Activated naive CD8-positive, alpha-beta T cell treated with anti-CD3 and anti-CD28 coated beads, Interleukin-2, amount 10 ng/mL, durations not matched to agents 7 days and 5 days (primary cell): ENCODE results near the gene MAP2K7. TPM values are rescaled to one million over a fixed set of nuclear protein-coding genes. Genes with fewer than 3 reads are reported as not detected.
"Not testable (repeated sequence)": the region's sequence is repeated elsewhere in the genome, so short reads cannot be mapped to it uniquely, and the experiment has no call there.

Experiments used
- ATAC-seq: fragments of 150-1000 bp; cut with Tn5 transposase; one replicate; pipeline ENCODE4 v1.10.0; 2021; ENCODE audit warnings: low read depth, moderate library complexity
- POLR2A ChIA-PET: fragments of 350-600 bp; sonication (Branson Sonifier 250); formaldehyde crosslinking; loops from one replicate; lab custom pipeline; 2021; ENCODE audit warnings: antibody characterized with exemption; lab: Charles Lee
- DNase-seq: peaks from one replicate; pipeline ENCODE4 v3.0.0; 2021
- H3K27ac Mint-ChIP-seq: one replicate; pipeline ENCODE4 v1.8.0; 2022; ENCODE audit warnings: mild to moderate bottlenecking, mixed read lengths
- H3K27me3 Mint-ChIP-seq: one replicate; pipeline ENCODE4 v1.8.0; 2022; ENCODE audit warnings: mild to moderate bottlenecking, moderate library complexity, mixed read lengths
- H3K36me3 Mint-ChIP-seq: one replicate; pipeline ENCODE4 v1.8.0; 2021; ENCODE audit warnings: mild to moderate bottlenecking, mixed read lengths
- H3K4me1 Mint-ChIP-seq: one replicate; pipeline ENCODE4 v1.8.0; 2021; ENCODE audit warnings: mixed read lengths
- H3K4me3 Mint-ChIP-seq: one replicate; pipeline ENCODE4 v1.8.0; 2022; ENCODE audit warnings: mild to moderate bottlenecking, moderate library complexity, mixed read lengths
- H3K9me3 Mint-ChIP-seq: one replicate; pipeline ENCODE4 v1.8.0; 2021; ENCODE audit warnings: mixed read lengths
- total RNA-seq, 2 experiments: library from RNA; stranded (reverse); gene quantifications; one replicate each; pipeline ENCODE4 v1.2.3, GENCODE V29; 2021

The MAP2K7 gene
- 10 to 100 TPM; 46.8 to 46.9 TPM for total RNA-seq

GRCh38 chr19:7903244-7904073, at the start of gene MAP2K7:
TSS of gene MAP2K7 (plus strand) at chr19:7903877. CDS start at chr19:7903945, 68 bp downstream.
- DNase-seq (peak; percentile 100), ATAC-seq (peak; percentile 86)
- POLR2A ChIA-PET = interaction anchor here (0.8 to 1.6 kb wide), 13 partner anchors 9 to 364 kb away, joined by 3 to 22 read pairs (median 4); partner anchors contain the start of genes SNAPC2 and TIMM44
- Mint-ChIP-seq H3K27me3 (no peaks in the 10 kb centered on the region), H3K9me3 (no peaks in the 10 kb centered on the region), H3K4me3 (peak within 1 kb of the TSS; percentile 90), H3K36me3 (peaks cover 2% of the 10 kb centered on the region), H3K27ac (peak within 1 kb of the TSS; percentile 92), H3K4me1 (peaks cover 15% of the 10 kb centered on the region)

GRCh38 chr19:7855426-7856108, 48.1 kb upstream of the MAP2K7 start:
- Mint-ChIP-seq H3K4me1 (peaks cover 1% of the 10 kb centered on the region), H3K27me3 (no peaks in the 10 kb centered on the region), H3K36me3 (no peaks in the 10 kb centered on the region), H3K9me3 (no peaks in the 10 kb centered on the region), H3K27ac (no peak overlapping the region), H3K4me3 (no peak overlapping the region)
- ATAC-seq (no peak), DNase-seq (no peak)
- POLR2A ChIA-PET = no interaction called here

GRCh38 chr19:7856109-7856591, 47.5 kb upstream of the MAP2K7 start:
- Mint-ChIP-seq H3K27me3 (no peaks in the 10 kb centered on the region), H3K27ac (no peak overlapping the region), H3K4me1 (peaks cover 1% of the 10 kb centered on the region), H3K9me3 (no peaks in the 10 kb centered on the region), H3K36me3 (no peaks in the 10 kb centered on the region), H3K4me3 (no peak overlapping the region)
- no peak for ATAC-seq
- POLR2A ChIA-PET = no interaction called here
- DNase-seq = no peak

GRCh38 chr19:7856679-7857663, 46.7 kb upstream of the MAP2K7 start:
- no peaks in the 10 kb centered on the region for H3K9me3 Mint-ChIP-seq
- H3K27ac Mint-ChIP-seq = no peak overlapping the region
- POLR2A ChIA-PET = no interaction called here
- H3K4me1 Mint-ChIP-seq = peaks cover 1% of the 10 kb centered on the region
- no peaks in the 10 kb centered on the region for H3K27me3 Mint-ChIP-seq
- no peak for ATAC-seq
- H3K4me3 Mint-ChIP-seq = no peak overlapping the region
- H3K36me3 Mint-ChIP-seq = no peaks in the 10 kb centered on the region
- no peak for DNase-seq

GRCh38 chr19:7857727-7858108, 46.0 kb upstream of the MAP2K7 start:
- Mint-ChIP-seq H3K4me1 (peaks cover 2% of the 10 kb centered on the region), H3K27ac (no peak overlapping the region), H3K9me3 (no peaks in the 10 kb centered on the region), H3K27me3 (no peaks in the 10 kb centered on the region), H3K4me3 (no peak overlapping the region), H3K36me3 (no peaks in the 10 kb centered on the region)
- POLR2A ChIA-PET = no interaction called here
- DNase-seq = no peak
- ATAC-seq = no peak

GRCh38 chr19:7858109-7858770, 45.4 kb upstream of the MAP2K7 start:
- Mint-ChIP-seq H3K4me1 (peaks cover 2% of the 10 kb centered on the region), H3K36me3 (no peaks in the 10 kb centered on the region), H3K9me3 (no peaks in the 10 kb centered on the region), H3K27me3 (no peaks in the 10 kb centered on the region), H3K27ac (no peak overlapping the region), H3K4me3 (no peak overlapping the region)
- POLR2A ChIA-PET = interaction anchor here (0.8 kb wide), 1 partner anchor 10 kb away, joined by 5 read pairs; no protein-coding TSS in a partner anchor
- ATAC-seq (no peak), DNase-seq (no peak)

GRCh38 chr19:7859087-7859486, 44.6 kb upstream of the MAP2K7 start:
- not testable (repeated sequence) for H3K4me1 Mint-ChIP-seq, ATAC-seq, H3K4me3 Mint-ChIP-seq, DNase-seq, H3K36me3 Mint-ChIP-seq, H3K9me3 Mint-ChIP-seq, H3K27ac Mint-ChIP-seq, H3K27me3 Mint-ChIP-seq
- POLR2A ChIA-PET = interaction anchor here (0.8 kb wide), 1 partner anchor 9 kb away, joined by 5 read pairs; no protein-coding TSS in a partner anchor

GRCh38 chr19:7859831-7860713, 43.6 kb upstream of the MAP2K7 start:
- no peak for DNase-seq
- H3K4me3 Mint-ChIP-seq = no peak overlapping the region
- POLR2A ChIA-PET = interaction anchor here (0.7 kb wide), 1 partner anchor 301 kb away, joined by 3 read pairs; no protein-coding TSS in a partner anchor

GRCh38 chr19:7860714-7861618, 42.7 kb upstream of the MAP2K7 start:
- ATAC-seq = no peak
- POLR2A ChIA-PET = interaction anchor here (0.7 to 3.5 kb wide), 3 partner anchors 60 to 302 kb away, joined by 3 to 13 read pairs (median 3); partner anchors contain the start of genes SNAPC2 and TIMM44
- no peaks in the 10 kb centered on the region for H3K9me3 Mint-ChIP-seq
- H3K27ac Mint-ChIP-seq = no peak overlapping the region
- DNase-seq = no peak
- H3K27me3 Mint-ChIP-seq = peaks cover 17% of the 10 kb centered on the region
- H3K4me1 Mint-ChIP-seq = peaks cover 8% of the 10 kb centered on the region
- no peaks in the 10 kb centered on the region for H3K36me3 Mint-ChIP-seq
- H3K4me3 Mint-ChIP-seq = no peak overlapping the region

More at GRCh38 chr19:7859831-7860713, 43.6 kb upstream of the MAP2K7 start:
- Mint-ChIP-seq H3K27ac (no peak overlapping the region), H3K4me1 (peaks cover 3% of the 10 kb centered on the region), H3K36me3 (no peaks in the 10 kb centered on the region), H3K27me3 (peaks cover 11% of the 10 kb centered on the region), H3K9me3 (no peaks in the 10 kb centered on the region)
- no peak for ATAC-seq

- Mint-ChIP-seq H3K9me3 (no peaks in the 10 kb centered on the region), H3K27me3 (peaks cover 17% of the 10 kb centered on the region), H3K27ac (no peak overlapping the region), H3K4me3 (peak overlapping the region; percentile 42), H3K36me3 (no peaks in the 10 kb centered on the region), H3K4me1 (peaks cover 8% of the 10 kb centered on the region)
- POLR2A ChIA-PET = interaction anchor here (0.6 to 3.5 kb wide), 5 partner anchors 10 to 160 kb away, joined by 3 to 13 read pairs (median 3); partner anchors contain the start of genes MAP2K7, SNAPC2 and TIMM44
- ATAC-seq = peak; percentile 4
- no peak for DNase-seq
Measured at GRCh38 chr19:7861619-7862412, 41.9 kb upstream of the MAP2K7 start.
